H9 (cell line): ENCODE results near the gene SH3BGR. TPM values are rescaled to one million over a fixed set of nuclear protein-coding genes. Genes with fewer than 3 reads are reported as not detected.

Experiments used
- DNase-seq: peaks from one replicate; pipeline ENCODE4 v3.0.0-alpha.2; 2017
- H2AFZ ChIP-seq: one replicate; pipeline ENCODE4 v1.6.1; 2013; ENCODE audit warnings: mild to moderate bottlenecking, low read length, control low read depth, moderate library complexity
- H2AK5ac ChIP-seq: 2 replicates; pipeline ENCODE4 v1.6.1; 2013; ENCODE audit warnings: low read length, control low read depth, mixed read lengths; ENCODE audit not compliant: insufficient read length
- H2BK120ac ChIP-seq: one replicate; pipeline ENCODE4 v1.6.1; 2013; ENCODE audit warnings: low read depth, mild to moderate bottlenecking, low read length, control low read depth, inconsistent platforms; ENCODE audit not compliant: poor library complexity, severe bottlenecking
- H2BK12ac ChIP-seq: 2 replicates; pipeline ENCODE4 v1.6.1; 2013; ENCODE audit warnings: low read length, control low read depth, mixed read lengths, low read depth; ENCODE audit not compliant: insufficient read length
- H2BK15ac ChIP-seq: 2 replicates; pipeline ENCODE4 v1.6.1; 2013; ENCODE audit warnings: low read depth, low read length, control low read depth
- H2BK20ac ChIP-seq: one replicate; pipeline ENCODE4 v1.6.1; 2013; ENCODE audit warnings: low read depth, mild to moderate bottlenecking, low read length, control low read depth, inconsistent platforms; ENCODE audit not compliant: poor library complexity, severe bottlenecking
- H2BK5ac ChIP-seq: 2 replicates; pipeline ENCODE4 v1.6.1; 2013; ENCODE audit warnings: low read length, control low read depth, mixed read lengths; ENCODE audit not compliant: insufficient read length
- H3K14ac ChIP-seq: 2 replicates; pipeline ENCODE4 v1.6.1; 2013; ENCODE audit warnings: low read length, control low read depth; ENCODE audit not compliant: insufficient read depth
- H3K18ac ChIP-seq: 2 replicates; pipeline ENCODE4 v1.6.1; 2013; ENCODE audit warnings: low read depth, mild to moderate bottlenecking, mixed read lengths, low read length, control low read depth; ENCODE audit not compliant: insufficient read length
- H3K23ac ChIP-seq: 2 replicates; pipeline ENCODE4 v1.6.1; 2013; ENCODE audit warnings: low read length, control low read depth, mixed read lengths, low read depth; ENCODE audit not compliant: insufficient read length
- H3K23me2 ChIP-seq: 2 replicates; pipeline ENCODE4 v1.6.1; 2013; ENCODE audit warnings: low read depth, mild to moderate bottlenecking, mixed read lengths, low read length, control low read depth; ENCODE audit not compliant: insufficient read length, poor library complexity, severe bottlenecking
- H3K27ac ChIP-seq: 2 replicates; pipeline ENCODE4 v1.5.1; 2013; ENCODE audit warnings: low read length, control low read depth, mixed read lengths, low read depth; ENCODE audit not compliant: insufficient read length
- H3K27me3 ChIP-seq: 2 replicates; pipeline ENCODE4 v1.6.1; 2013; ENCODE audit warnings: low read length, control low read depth, inconsistent platforms; ENCODE audit not compliant: insufficient read depth
- H3K4ac ChIP-seq: 2 replicates; pipeline ENCODE4 v1.6.1; 2013; ENCODE audit warnings: low read depth, mild to moderate bottlenecking, control low read depth, inconsistent platforms, low read length, moderate library complexity
- H3K4me1 ChIP-seq: 2 replicates; pipeline ENCODE4 v1.6.1; 2013; ENCODE audit warnings: low read length, control low read depth, inconsistent platforms; ENCODE audit not compliant: insufficient read depth
- H3K4me2 ChIP-seq: 2 replicates; pipeline ENCODE4 v1.6.1; 2013; ENCODE audit warnings: low read length, control low read depth, mixed read lengths; ENCODE audit not compliant: insufficient read length, insufficient read depth
- H3K56ac ChIP-seq: 2 replicates; pipeline ENCODE4 v1.6.1; 2013; ENCODE audit warnings: low read depth, mild to moderate bottlenecking, mixed read lengths, low read length, control low read depth; ENCODE audit not compliant: insufficient read length
- H3K79me1 ChIP-seq: 2 replicates; pipeline ENCODE4 v1.6.1; 2013; ENCODE audit warnings: low read depth, mild to moderate bottlenecking, moderate library complexity, low read length, control low read depth, inconsistent platforms; ENCODE audit not compliant: insufficient read depth, poor library complexity, severe bottlenecking
- H3K79me2 ChIP-seq: 2 replicates; pipeline ENCODE4 v1.6.1; 2013; ENCODE audit warnings: low read length, control low read depth, inconsistent platforms; ENCODE audit not compliant: insufficient read depth
- H3K9ac ChIP-seq: 2 replicates; pipeline ENCODE4 v1.6.1; 2013; ENCODE audit warnings: low read length, control low read depth, mixed read lengths; ENCODE audit not compliant: insufficient read length; ENCODE audit errors: extremely low read depth
- H3K9me3 ChIP-seq: one replicate; pipeline ENCODE4 v1.6.1; 2013; ENCODE audit warnings: low read depth, low read length, inconsistent platforms; ENCODE audit not compliant: control insufficient read depth
- H3T11ph ChIP-seq: one replicate; pipeline ENCODE4 v1.6.1; 2013; ENCODE audit warnings: mild to moderate bottlenecking, low read length, control low read depth, inconsistent platforms
- H4K20me1 ChIP-seq: one replicate; pipeline ENCODE4 v1.6.1; 2013; ENCODE audit not compliant: control insufficient read depth, insufficient read length, insufficient read depth
- H4K5ac ChIP-seq: 2 replicates; pipeline ENCODE4 v1.6.1; 2013; ENCODE audit warnings: low read depth, mild to moderate bottlenecking, mixed read lengths, low read length, control low read depth; ENCODE audit not compliant: insufficient read length
- H4K8ac ChIP-seq: replicated peaks from 2 replicates; pipeline ENCODE4 v1.6.1; 2013; ENCODE audit warnings: low read length, control low read depth, mixed read lengths, low read depth; ENCODE audit not compliant: insufficient read length
- H4K91ac ChIP-seq: 2 replicates; pipeline ENCODE4 v1.6.1; 2013; ENCODE audit warnings: low read depth, mild to moderate bottlenecking, moderate library complexity, mixed read lengths, low read length, control low read depth; ENCODE audit not compliant: insufficient read length
- H3K27ac Mint-ChIP-seq, 3 experiments: 2 replicates in 2 of 3; 3 replicates in 1 of 3; pipeline ENCODE4 v1.8.0; 2020 to 2021; ENCODE audit warnings: mixed read lengths in 3 of 3, mild to moderate bottlenecking in 1 of 3, moderate library complexity in 1 of 3
- H3K27me3 Mint-ChIP-seq: 2 replicates; pipeline ENCODE4 v1.8.0; 2021; ENCODE audit warnings: low read depth, mild to moderate bottlenecking, moderate library complexity, mixed read lengths
- H3K36me3 Mint-ChIP-seq, 3 experiments: 2 replicates in 2 of 3; 3 replicates in 1 of 3; pipeline ENCODE4 v1.8.0; 2020 to 2021; ENCODE audit warnings: low read depth in 3 of 3, mixed read lengths in 3 of 3; ENCODE audit not compliant: insufficient read depth in 1 of 3
- H3K4me1 Mint-ChIP-seq, 2 experiments: 2 replicates each; pipeline ENCODE4 v1.8.0; 2020; ENCODE audit warnings: mixed read lengths in 2 of 2
- H3K4me3 Mint-ChIP-seq, 2 experiments: 2 replicates in 1 of 2; 3 replicates in 1 of 2; pipeline ENCODE4 v1.8.0; 2020 to 2021; ENCODE audit warnings: mild to moderate bottlenecking in 2 of 2, mixed read lengths in 2 of 2, moderate library complexity in 1 of 2
- H3K9me3 Mint-ChIP-seq, 2 experiments: 2 replicates in 1 of 2; 3 replicates in 1 of 2; pipeline ENCODE4 v1.8.0; 2020; ENCODE audit warnings: mild to moderate bottlenecking in 2 of 2, mixed read lengths in 2 of 2, moderate library complexity in 1 of 2
- CTCF ChIP-seq: fragments of 200-600 bp; sonication (generic); conservative IDR thresholded peaks from 3 replicates; pipeline ENCODE4 v1.8.0; 2021; ENCODE audit warnings: antibody characterized with exemption, mild to moderate bottlenecking
- WGBS: extraction: QIAGEN DNeasy Blood & Tissue Kit; methylation state at CpG from one replicate; pipeline ENCODE4 v1.1.7; 2013; ENCODE audit warnings: missing lambda C conversion rate, low lambda C conversion rate, mixed read lengths; ENCODE audit not compliant: insufficient read length; ENCODE audit errors: extremely low coverage; 5-methylcytosine and 5-hydroxymethylcytosine counted together
- total RNA-seq: library from RNA; stranded (reverse); gene quantifications from 2 replicates; pipeline ENCODE4 v1.2.1, GENCODE V29; 2021

SH3BGR gene
- total RNA-seq, 1 experiment from 2014 or later: 2.9 TPM

GRCh38 chr21:39559511-39559910, 107.7 kb downstream of the SH3BGR start:
- Histone ChIP-seq H3K27ac (no peak overlapping the region), H2AK5ac (no peak overlapping the region), H3K56ac (no peak overlapping the region), H3K4ac (no peak overlapping the region), H3K18ac (peak overlapping the region; percentile 33), H4K8ac (no peak overlapping the region), H3K27me3 (no peaks in the 10 kb centered on the region), H3K79me1 (no peaks in the 10 kb centered on the region), H2AFZ (no peak overlapping the region), H2BK20ac (no peak overlapping the region), H3K23me2 (no peaks in the 10 kb centered on the region), H4K5ac (no peak overlapping the region), H3K23ac (no peak overlapping the region), H2BK15ac (no peak overlapping the region), H3K9me3 (no peaks in the 10 kb centered on the region), H2BK5ac (no peak overlapping the region), H3K79me2 (no peaks in the 10 kb centered on the region), H3K9ac (no peak overlapping the region), H2BK120ac (no peak overlapping the region), H4K20me1 (no peaks in the 10 kb centered on the region), H3T11ph (no peak overlapping the region), H3K4me2 (no peak overlapping the region), H2BK12ac (no peak overlapping the region), H4K91ac (no peak overlapping the region), H3K14ac (no peak overlapping the region), H3K4me1 (peaks cover 5% of the 10 kb centered on the region; the same call in 1 of the 2 replicates)
- Mint-ChIP-seq H3K4me3 (peak overlapping the region in 1 of 2 experiments; percentile 13; a peak in 1 of 5 replicates), H3K27me3 (peaks cover 5% of the 10 kb centered on the region), H3K9me3 (peaks cover 0 to 11% of the 10 kb centered on the region in 2 experiments; a peak in 3 of 5 replicates), H3K27ac (no peak overlapping the region; a peak in 1 of 7 replicates), H3K4me1 (peaks cover 20 to 31% of the 10 kb centered on the region in 2 experiments), H3K36me3 (peaks cover 0 to 5% (median 4%) of the 10 kb centered on the region in 3 experiments; a peak in 2 of 7 replicates)
- DNase-seq: no peak
- no CpG with 5 or more reads among the region's 3 CpGs for WGBS
- no peak for TF ChIP-seq CTCF
